Nephron (organoid): Measurements from ENCODE around the gene ARAP2.

Source experiments
- H3K27ac Mint-ChIP-seq, 3 experiments: 2 replicates each; pipeline ENCODE4 v1.8.0; 2020; ENCODE audit warnings: mixed read lengths in 3 of 3, mild to moderate bottlenecking in 2 of 3, moderate library complexity in 1 of 3
- H3K27me3 Mint-ChIP-seq: 2 replicates; pipeline ENCODE4 v1.8.0; 2021; ENCODE audit warnings: low read depth, mild to moderate bottlenecking, moderate library complexity, mixed read lengths
- H3K36me3 Mint-ChIP-seq: 2 replicates; pipeline ENCODE4 v1.8.0; 2020; ENCODE audit warnings: low read depth, mixed read lengths
- H3K4me1 Mint-ChIP-seq: 2 replicates; pipeline ENCODE4 v1.8.0; 2020; ENCODE audit warnings: mixed read lengths
- H3K4me3 Mint-ChIP-seq, 3 experiments: 2 replicates each; pipeline ENCODE4 v1.8.0; 2020; ENCODE audit warnings: mild to moderate bottlenecking in 3 of 3, mixed read lengths in 3 of 3, moderate library complexity in 2 of 3
- H3K9me3 Mint-ChIP-seq: 2 replicates; pipeline ENCODE4 v1.8.0; 2020; ENCODE audit warnings: mixed read lengths
- TF ChIP-seq, protein P1 (sequence below), 3 experiments: fragments of 200-600 bp; sonication (generic); IDR thresholded peaks; one replicate each; pipeline ENCODE4 v1.5.0; 2021; ENCODE audit warnings: antibody characterized with exemption in 3 of 3; ENCODE audit not compliant: unreplicated experiment in 3 of 3

ARAP2 gene

GRCh38 chr4:36255577-36255976 is 11.3 kb upstream of the ARAP2 start:
- Mint-ChIP-seq H3K27me3 (peaks cover 15% of the 10 kb centered on the region), H3K4me1 (peaks cover 7% of the 10 kb centered on the region), H3K9me3 (no peaks in the 10 kb centered on the region), H3K36me3 (no peaks in the 10 kb centered on the region), H3K4me3 (no peak overlapping the region), H3K27ac (peak overlapping the region in 1 of 3 experiments; percentile 3)
- TF ChIP-seq, protein P1, sequence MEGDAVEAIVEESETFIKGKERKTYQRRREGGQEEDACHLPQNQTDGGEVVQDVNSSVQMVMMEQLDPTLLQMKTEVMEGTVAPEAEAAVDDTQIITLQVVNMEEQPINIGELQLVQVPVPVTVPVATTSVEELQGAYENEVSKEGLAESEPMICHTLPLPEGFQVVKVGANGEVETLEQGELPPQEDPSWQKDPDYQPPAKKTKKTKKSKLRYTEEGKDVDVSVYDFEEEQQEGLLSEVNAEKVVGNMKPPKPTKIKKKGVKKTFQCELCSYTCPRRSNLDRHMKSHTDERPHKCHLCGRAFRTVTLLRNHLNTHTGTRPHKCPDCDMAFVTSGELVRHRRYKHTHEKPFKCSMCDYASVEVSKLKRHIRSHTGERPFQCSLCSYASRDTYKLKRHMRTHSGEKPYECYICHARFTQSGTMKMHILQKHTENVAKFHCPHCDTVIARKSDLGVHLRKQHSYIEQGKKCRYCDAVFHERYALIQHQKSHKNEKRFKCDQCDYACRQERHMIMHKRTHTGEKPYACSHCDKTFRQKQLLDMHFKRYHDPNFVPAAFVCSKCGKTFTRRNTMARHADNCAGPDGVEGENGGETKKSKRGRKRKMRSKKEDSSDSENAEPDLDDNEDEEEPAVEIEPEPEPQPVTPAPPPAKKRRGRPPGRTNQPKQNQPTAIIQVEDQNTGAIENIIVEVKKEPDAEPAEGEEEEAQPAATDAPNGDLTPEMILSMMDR (IDR thresholded peaks at IDR 0.05; ENCODE audit: unreplicated experiment in 3 of 3) = no peak

GRCh38 chr4:36254371-36254770 is 10.1 kb upstream of the ARAP2 start:
- TF ChIP-seq, protein P1 (IDR thresholded peaks at IDR 0.05; ENCODE audit: unreplicated experiment in 3 of 3) = no peak
- no peaks in the 10 kb centered on the region for H3K9me3 Mint-ChIP-seq
- peaks cover 7% of the 10 kb centered on the region for H3K4me1 Mint-ChIP-seq
- no peak overlapping the region for H3K4me3 Mint-ChIP-seq
- peaks cover 16% of the 10 kb centered on the region for H3K27me3 Mint-ChIP-seq
- no peak overlapping the region for H3K27ac Mint-ChIP-seq
- H3K36me3 Mint-ChIP-seq = no peaks in the 10 kb centered on the region

GRCh38 chr4:36251983-36252382 is 7.7 kb upstream of the ARAP2 start:
- Mint-ChIP-seq H3K27me3 (peaks cover 35% of the 10 kb centered on the region), H3K4me1 (peaks cover 7% of the 10 kb centered on the region), H3K9me3 (no peaks in the 10 kb centered on the region), H3K27ac (no peak overlapping the region), H3K36me3 (no peaks in the 10 kb centered on the region), H3K4me3 (no peak overlapping the region)
- TF ChIP-seq, protein P1 (IDR thresholded peaks at IDR 0.05; ENCODE audit: unreplicated experiment in 3 of 3) = no peak

DNA sequence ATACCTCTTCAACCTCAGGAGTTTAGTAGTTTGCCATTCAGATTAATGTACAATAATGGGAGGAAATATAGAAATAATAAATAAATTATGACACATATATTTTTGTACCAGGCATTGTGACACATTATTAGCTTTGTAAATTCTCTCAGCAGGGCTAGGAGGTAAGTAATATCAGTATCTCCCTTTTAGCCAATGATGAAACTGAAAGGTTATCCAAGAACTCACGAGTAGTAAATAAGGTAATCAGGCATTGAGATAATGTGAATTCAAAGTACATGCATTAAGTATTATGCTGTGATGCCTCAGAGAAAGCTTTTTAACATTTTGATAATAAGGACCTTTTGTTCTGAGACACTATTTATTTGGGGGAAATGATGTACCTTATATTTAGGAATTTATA is 5.3 kb upstream of the ARAP2 start:
- H3K27ac Mint-ChIP-seq = no peak overlapping the region
- H3K36me3 Mint-ChIP-seq = no peaks in the 10 kb centered on the region
- peaks cover 3% of the 10 kb centered on the region for H3K4me1 Mint-ChIP-seq
- no peaks in the 10 kb centered on the region for H3K9me3 Mint-ChIP-seq
- no peak overlapping the region for H3K4me3 Mint-ChIP-seq
- peaks cover 59% of the 10 kb centered on the region for H3K27me3 Mint-ChIP-seq
- TF ChIP-seq, protein P1 (IDR thresholded peaks at IDR 0.05; ENCODE audit: unreplicated experiment in 3 of 3) = no peak

DNA sequence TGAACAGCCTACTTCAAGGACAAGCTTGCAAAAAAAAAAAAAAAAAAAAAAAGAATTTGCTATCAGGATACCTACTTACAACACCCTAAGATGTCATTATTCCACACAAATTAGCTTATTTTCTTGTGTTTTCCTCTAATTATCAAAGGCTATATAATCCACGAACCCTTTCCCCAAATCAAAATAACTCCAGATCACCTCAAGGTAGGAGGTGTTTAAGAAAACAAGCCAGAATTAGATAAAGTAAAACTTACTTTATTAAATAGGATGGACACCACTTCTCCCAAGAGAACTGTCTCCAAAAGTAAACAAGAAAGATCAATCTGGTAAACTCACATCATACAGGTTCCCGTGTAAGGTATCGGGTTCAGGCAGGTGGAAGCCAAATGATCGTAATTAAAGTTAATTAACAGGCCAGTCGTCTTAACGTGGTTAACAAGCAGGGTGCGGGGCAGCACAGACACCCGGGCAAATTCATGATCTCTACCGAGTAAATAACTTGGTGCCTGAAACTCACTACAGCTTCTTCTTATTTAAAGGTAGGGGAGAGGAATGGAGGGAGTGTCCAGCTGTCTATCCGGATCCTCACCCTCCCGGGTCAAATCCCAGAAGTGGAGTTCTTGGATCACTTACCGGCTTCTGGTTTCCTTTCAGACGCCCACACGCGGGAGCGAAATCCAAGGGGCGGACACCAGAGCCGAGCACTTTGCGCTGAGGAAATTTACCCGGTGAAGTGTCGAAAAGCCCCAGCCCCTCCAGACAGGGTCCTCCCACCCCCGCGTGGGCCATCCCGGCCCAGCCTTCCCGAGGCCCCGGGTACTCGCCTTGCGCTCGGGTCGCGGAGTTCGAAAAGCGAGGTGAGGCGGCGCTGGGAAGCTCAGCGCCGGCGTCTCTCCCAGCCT is 708 bp downstream of the ARAP2 start:
- peaks cover 15% of the 10 kb centered on the region for H3K4me1 Mint-ChIP-seq
- TF ChIP-seq, protein P1 (IDR thresholded peaks at IDR 0.05; ENCODE audit: unreplicated experiment in 3 of 3) = no peak
- no peaks in the 10 kb centered on the region for H3K9me3 Mint-ChIP-seq
- H3K36me3 Mint-ChIP-seq = no peaks in the 10 kb centered on the region
- H3K27me3 Mint-ChIP-seq = peaks cover 67% of the 10 kb centered on the region
- peak overlapping the region; percentile 84 to 87 (median 85) for H3K4me3 Mint-ChIP-seq
- H3K27ac Mint-ChIP-seq = peak overlapping the region in 1 of 3 experiments; percentile 67
